ENCODE data around the gene LAMC2. TPM values are rescaled to one million over a fixed set of nuclear protein-coding genes. Genes with fewer than 3 reads are reported as not detected.

LAMC2 gene
- polyA plus RNA-seq, 1 donor (not counting 4 experiments of a cell fraction or from before 2014, with no cell fraction given): 1,627 TPM

GRCh38 chr1:183203094-183203493 lies 17.0 kb downstream of the LAMC2 start:
- Histone ChIP-seq H3K9me3 (ENCODE audit: control insufficient read depth, low read depth, low read length) (no peaks in the 10 kb centered on the region), H3K4me1 (ENCODE audit: control insufficient read depth, extremely low read depth, insufficient read depth, low read length) (peaks cover 29% of the 10 kb centered on the region), H3K79me2 (ENCODE audit: control insufficient read depth, insufficient read depth, low read length) (peaks cover 95% of the 10 kb centered on the region), H3K9ac (ENCODE audit: control insufficient read depth, extremely low read depth, insufficient read depth, low read length) (no peak overlapping the region), H3K9me1 (ENCODE audit: control insufficient read depth, extremely low read depth, insufficient read depth, low read length) (no peaks in the 10 kb centered on the region), H4K20me1 (ENCODE audit: control insufficient read depth, extremely low read depth, insufficient read depth, low read length) (peaks cover 66% of the 10 kb centered on the region), H3K36me3 (ENCODE audit: control insufficient read depth in 2 of 2, extremely low read depth in 1 of 2, insufficient read depth in 2 of 2, low read length in 2 of 2) (peaks cover 9 to 41% of the 10 kb centered on the region in 2 experiments), H3K4me3 (ENCODE audit: control insufficient read depth in 2 of 3, extremely low read depth in 1 of 3, insufficient read depth in 2 of 3, low read depth in 1 of 3, low read length in 3 of 3) (no peak overlapping the region), H3K27me3 (ENCODE audit: control insufficient read depth, extremely low read depth, insufficient read depth, low read length) (no peaks in the 10 kb centered on the region), H2AFZ (ENCODE audit: control insufficient read depth, low read length) (no peak overlapping the region), H3K27ac (ENCODE audit: control insufficient read depth, insufficient read depth, low read length) (no peak overlapping the region), H3K4me2 (ENCODE audit: control insufficient read depth, extremely low read depth, insufficient read depth, low read depth, low read length) (no peak overlapping the region)
- dilution Hi-C loops (cut with MboI; ENCODE audit: extremely low pct_ligation_motif_present, low sequenced_read_pairs): no loop called here
- DNase-seq (ENCODE audit: low read depth, low spot score) (no peak), FAIRE-seq (no peak)
- TF ChIP-seq CTCF (optimal IDR thresholded peaks at IDR 0.05 in 1 of 3, IDR thresholded peaks at IDR 0.05 in 1 of 3, conservative IDR thresholded peaks at IDR 0.05 in 1 of 3; ENCODE audit: extremely low read depth in 1 of 3, insufficient read depth in 2 of 3, low read length in 3 of 3) (no peak), EZH2 (IDR thresholded peaks at IDR 0.05; ENCODE audit: low read length) (no peak)

- Histone ChIP-seq H3K4me1 (ENCODE audit: control insufficient read depth, extremely low read depth, insufficient read depth, low read length) (peaks cover 39% of the 10 kb centered on the region), H3K36me3 (ENCODE audit: control insufficient read depth in 2 of 2, extremely low read depth in 1 of 2, insufficient read depth in 2 of 2, low read length in 2 of 2) (peaks cover 15 to 46% of the 10 kb centered on the region in 2 experiments), H4K20me1 (ENCODE audit: control insufficient read depth, extremely low read depth, insufficient read depth, low read length) (peaks cover 64% of the 10 kb centered on the region), H3K79me2 (ENCODE audit: control insufficient read depth, insufficient read depth, low read length) (peaks cover 92% of the 10 kb centered on the region), H3K9ac (ENCODE audit: control insufficient read depth, extremely low read depth, insufficient read depth, low read length) (no peak overlapping the region), H3K9me1 (ENCODE audit: control insufficient read depth, extremely low read depth, insufficient read depth, low read length) (peaks cover 3% of the 10 kb centered on the region), H3K4me2 (ENCODE audit: control insufficient read depth, extremely low read depth, insufficient read depth, low read depth, low read length) (no peak overlapping the region), H2AFZ (ENCODE audit: control insufficient read depth, low read length) (no peak overlapping the region), H3K27ac (ENCODE audit: control insufficient read depth, insufficient read depth, low read length) (peak overlapping the region; percentile 50), H3K27me3 (ENCODE audit: control insufficient read depth, extremely low read depth, insufficient read depth, low read length) (no peaks in the 10 kb centered on the region), H3K4me3 (ENCODE audit: control insufficient read depth in 2 of 3, extremely low read depth in 1 of 3, insufficient read depth in 2 of 3, low read depth in 1 of 3, low read length in 3 of 3) (no peak overlapping the region), H3K9me3 (ENCODE audit: control insufficient read depth, low read depth, low read length) (no peaks in the 10 kb centered on the region)
- no peak for TF ChIP-seq CTCF (optimal IDR thresholded peaks at IDR 0.05 in 1 of 3, IDR thresholded peaks at IDR 0.05 in 1 of 3, conservative IDR thresholded peaks at IDR 0.05 in 1 of 3; ENCODE audit: extremely low read depth in 1 of 3, insufficient read depth in 2 of 3, low read length in 3 of 3)
- TF ChIP-seq EZH2 (IDR thresholded peaks at IDR 0.05; ENCODE audit: low read length): no peak
- FAIRE-seq: no peak
- DNase-seq (ENCODE audit: low read depth, low spot score): no peak
- dilution Hi-C loops (cut with MboI; ENCODE audit: extremely low pct_ligation_motif_present, low sequenced_read_pairs): no loop called here
Measured at GRCh38 chr1:183205196-183205781, 19.2 kb downstream of the LAMC2 start.
